GM18519 (cell line): Measurements from ENCODE around the gene ETFA.
"Not testable (repeated sequence)": the region's sequence is repeated elsewhere in the genome, so short reads cannot be mapped to it uniquely, and the experiment has no call there.

Experiments
- ATAC-seq: cut with Tn5 transposase; IDR thresholded peaks from one replicate; pipeline ENCODE4 v1.9.1; 2021; ENCODE audit warnings: mild to moderate bottlenecking, moderate library complexity; ENCODE audit not compliant: unreplicated experiment, low FRiP score

The ETFA gene

DNA sequence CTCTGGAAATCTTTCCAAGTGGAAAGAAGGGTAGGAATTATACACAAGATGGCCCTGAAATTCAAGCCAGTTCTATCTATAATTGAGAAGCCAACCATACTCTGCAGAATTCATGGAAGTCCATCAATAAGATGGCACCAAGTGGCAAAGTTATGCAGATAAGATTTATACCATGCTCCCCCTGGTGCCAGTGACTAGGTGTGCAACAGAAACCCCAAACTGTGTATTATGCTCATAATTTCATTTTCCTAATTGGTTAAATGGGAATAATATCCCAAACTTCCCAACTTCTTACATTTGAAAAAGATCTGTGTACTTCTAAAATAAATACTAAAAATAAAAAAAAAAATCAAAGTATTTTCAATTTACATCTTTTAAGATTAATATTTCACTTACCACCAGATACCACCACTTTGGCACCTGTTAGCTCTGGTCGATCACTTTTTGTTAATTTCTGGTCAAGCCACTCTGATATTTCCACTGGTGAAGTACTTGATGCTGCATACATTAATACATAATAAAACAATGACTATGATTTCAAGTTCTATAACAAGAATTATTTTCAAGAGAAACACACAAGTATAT, 25.9 kb downstream of the ETFA start:
- no peak for ATAC-seq

DNA sequence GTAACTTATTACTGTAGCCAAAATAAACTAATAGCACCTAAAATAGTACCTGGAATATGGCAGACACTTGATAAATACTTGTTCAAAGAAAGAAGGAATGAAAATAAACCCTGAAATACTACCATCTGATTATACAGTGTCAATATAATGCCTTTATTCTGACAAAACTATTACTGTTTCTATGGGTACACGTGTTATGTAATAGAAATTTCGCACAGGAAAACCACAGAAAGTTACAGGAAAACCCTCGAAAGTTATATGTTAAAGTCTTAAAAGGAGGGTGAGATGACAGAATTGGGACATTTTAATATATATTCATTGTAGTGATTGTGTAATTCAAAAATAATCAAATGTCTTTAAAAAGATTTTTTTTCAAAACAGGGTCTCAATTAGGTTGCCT, 28.8 kb downstream of the ETFA start:
- no peak for ATAC-seq

DNA sequence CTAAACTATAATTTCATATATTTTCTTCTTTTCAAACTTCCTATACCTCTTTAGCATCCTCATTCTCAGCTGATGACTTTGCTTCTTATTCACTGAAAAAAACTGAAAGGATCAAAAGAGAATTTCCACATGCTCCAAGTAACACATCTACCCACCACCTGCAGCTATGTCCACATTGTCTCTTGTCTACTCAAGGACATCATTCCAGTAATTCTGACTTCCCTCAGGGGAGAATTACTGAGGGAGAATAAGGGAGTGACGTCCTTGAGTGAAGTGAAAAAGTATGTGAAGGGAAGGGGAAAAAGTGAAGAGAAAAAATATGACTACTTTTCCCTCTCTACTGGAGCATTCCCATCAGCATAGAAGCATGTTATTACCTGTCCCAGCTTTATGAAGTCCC, 32.6 kb downstream of the ETFA start:
- no peak for ATAC-seq

DNA sequence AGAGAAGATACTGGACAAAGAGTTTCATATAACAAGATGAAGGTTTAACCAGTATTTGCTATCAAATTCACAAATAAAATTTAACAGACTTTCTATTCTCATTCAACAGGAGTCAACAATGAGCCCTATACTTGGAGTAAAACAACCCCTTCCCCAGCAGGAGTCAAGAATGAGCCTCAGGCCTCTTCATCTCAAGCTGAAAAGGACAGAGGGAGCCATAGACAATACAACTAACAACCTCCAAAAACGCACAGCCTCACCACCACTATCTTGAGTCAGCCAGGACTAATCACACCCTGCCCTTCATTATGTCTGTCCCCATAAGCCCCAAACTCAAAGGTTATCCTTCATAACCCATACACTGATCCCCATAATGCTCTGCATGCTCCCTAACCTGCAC, 36.4 kb downstream of the ETFA start:
- no peak for ATAC-seq

DNA sequence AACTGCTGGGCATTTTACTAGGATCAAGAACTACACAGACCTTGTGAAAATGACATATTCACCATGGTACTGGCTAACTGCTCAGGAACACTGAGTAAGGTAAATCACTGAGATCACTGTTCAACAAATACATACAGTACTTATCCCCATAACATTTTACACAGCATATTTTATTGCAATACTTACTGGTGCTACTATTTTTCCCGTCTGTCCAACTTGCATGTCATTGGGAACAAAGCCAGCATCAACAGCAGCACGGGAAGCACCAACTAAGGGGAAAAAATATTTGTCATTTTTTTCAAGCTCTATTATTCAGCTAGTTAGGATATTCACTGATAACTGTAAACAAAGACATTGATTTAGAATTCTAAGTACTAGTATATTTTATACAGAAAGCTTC, 37.0 kb downstream of the ETFA start:
- ATAC-seq: no peak

DNA sequence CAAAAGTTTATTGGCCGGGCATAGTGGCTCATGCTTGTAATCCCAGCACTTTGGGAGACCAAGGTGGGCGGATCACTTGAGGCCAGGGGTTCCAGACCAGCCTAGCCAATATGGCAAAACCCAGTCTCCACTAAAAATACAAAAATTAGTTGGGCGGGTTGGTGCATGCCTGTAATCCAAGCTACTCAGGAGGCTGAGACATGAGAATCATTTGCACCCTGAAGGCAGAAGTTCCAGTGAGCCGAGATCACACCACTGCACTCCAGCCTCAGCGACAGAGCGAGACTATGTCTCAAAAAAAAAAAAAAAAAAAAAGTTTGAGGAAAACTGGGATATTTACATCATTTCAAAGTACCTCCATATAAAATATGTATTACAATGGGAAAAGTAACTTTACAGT, 40.4 kb downstream of the ETFA start:
- ATAC-seq: no peak

DNA sequence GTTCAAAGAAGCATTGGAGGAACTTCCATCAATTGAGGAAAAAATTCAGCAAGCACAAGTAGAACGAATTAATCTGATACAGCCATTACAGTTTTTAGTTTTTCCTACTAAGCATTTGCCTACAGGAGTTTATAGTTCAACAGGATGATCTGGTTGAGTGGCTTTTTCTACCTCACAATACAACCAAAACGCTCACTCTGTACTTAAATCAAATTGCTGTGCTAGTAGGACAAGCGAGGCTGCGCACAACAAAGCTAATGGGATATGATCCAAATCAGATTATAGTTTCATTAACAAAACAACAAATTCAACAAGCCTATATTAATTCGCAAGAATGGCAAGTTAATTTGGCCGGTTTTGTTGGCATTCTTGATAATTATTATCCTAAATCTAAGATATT, 44.2 kb downstream of the ETFA start:
- no peak for ATAC-seq

DNA sequence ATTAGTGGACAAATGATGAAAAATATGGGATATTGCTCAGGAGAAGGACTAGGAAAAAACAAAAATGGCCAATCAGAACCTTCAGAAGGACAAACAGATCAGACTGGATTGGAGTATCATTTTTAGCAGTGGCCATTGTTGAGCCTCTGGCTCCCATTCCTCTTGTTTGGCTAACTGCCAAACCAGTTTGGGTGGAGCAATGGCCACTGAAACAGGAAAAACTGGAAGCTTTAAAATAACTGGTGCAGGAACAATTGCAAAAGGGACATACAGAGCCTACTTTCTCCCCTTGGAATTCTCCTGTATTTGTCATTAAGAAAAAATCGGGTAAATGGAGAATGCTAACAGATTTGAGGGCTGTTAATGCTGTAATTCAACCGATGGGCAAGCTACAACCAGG, 45.5 kb downstream of the ETFA start:
- ATAC-seq: not testable (repeated sequence)

DNA sequence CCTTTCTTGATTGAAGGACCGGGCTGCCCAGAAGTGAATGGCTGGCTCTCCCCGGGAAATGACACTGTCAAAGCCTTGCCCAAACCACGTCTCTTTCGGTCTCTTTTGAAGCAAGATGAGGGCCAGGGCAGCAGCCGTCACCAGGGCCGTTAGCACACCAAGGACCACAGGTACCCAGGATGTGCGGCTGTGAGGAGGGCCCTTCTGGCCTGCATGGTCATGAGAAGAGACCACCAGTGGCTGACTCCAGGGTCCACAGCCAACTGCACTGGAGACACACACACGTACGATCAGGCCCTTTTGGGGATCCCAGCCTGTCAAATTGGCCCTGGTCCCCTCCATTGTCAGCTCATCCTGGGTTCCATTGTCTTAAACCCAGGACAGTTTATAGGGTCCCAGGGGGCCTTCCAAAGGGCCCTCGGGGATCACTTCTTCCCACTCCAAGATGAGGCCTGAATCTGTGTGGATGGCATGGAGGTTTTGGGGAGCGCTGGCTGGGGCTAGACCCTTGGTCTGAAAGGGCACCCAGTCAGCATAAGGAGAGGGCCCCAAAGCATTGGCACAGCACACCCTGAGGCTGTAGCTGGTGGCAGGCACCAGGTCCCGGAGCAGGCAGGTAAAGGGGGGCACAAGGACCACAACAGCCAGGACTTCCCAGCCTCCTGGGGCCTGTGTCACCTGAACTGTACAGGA, 50.9 kb downstream of the ETFA start:
- no peak for ATAC-seq

DNA sequence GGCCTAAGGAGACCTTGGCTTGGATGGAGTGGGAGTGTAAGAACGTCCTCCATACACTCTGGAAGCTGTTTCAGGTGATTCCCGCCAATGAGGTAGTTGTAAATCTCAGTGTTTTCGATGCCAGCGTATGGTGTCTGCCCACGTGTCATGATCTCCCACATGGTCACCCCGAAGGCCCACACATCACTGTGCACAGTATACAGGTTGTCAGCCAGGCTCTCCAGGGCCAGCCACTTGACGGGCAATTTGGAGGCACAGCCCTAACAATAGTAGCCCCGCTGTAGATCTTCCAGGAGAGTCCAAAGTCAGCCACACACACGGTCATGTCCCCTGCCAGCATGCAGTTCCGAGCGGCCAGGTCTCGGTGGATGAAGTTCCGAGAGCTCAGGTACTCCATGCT, 51.9 kb downstream of the ETFA start:
- ATAC-seq: no peak

DNA sequence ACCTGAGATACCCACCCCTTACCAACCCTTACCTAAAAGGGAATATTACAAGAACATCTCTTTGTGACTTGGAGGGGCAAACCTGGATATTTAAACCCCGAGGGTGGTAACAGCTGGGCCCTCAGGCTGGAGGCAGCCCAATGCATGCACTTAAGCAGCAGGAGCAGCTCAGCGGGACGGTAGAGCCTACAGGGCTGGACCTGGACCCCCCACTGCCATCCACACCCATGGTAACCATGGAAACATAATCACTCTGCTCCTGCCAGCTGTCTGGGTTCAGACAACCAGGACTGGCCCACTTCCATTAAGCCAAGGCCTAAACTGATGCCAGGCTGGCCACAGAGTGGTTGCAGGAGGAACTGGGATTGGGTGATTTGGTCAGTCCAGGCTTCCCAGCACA, 52.8 kb downstream of the ETFA start:
- ATAC-seq: no peak

DNA sequence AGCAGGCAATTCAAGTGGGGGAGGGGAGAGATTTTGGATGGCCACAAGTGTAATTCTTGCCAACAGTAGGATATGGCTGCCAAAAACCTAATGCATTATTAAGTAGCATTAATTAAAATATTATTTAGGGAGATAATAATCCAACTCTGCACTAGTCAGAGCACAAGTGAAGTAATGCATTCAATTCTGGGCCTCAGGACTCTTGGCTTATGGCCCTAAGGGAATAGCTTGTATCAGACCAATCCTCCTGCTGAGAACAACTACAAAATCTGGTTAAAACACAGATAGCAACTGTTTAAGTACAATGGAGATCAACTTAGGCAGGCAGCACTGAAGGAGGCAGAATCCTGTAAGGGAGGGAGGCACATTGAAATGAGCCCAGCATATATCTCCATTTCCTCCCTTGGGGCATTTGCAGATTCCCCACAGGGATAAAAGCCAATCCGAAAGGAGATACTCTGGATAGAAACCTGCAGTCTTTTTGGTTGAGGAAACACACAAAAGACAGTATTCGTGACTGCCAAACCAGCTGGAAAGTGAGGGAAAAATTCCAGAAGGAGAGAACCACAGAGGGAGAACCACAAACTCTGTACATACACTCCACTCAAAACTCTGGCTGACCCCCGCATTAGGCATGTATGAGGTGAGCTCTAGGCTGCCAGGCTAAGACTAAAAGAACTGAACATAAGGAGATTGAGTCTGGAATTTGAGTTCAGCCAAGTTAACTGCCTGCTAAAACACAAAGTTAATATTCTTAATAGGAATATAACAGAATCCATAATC, 57.4 kb downstream of the ETFA start:
- no peak for ATAC-seq

DNA sequence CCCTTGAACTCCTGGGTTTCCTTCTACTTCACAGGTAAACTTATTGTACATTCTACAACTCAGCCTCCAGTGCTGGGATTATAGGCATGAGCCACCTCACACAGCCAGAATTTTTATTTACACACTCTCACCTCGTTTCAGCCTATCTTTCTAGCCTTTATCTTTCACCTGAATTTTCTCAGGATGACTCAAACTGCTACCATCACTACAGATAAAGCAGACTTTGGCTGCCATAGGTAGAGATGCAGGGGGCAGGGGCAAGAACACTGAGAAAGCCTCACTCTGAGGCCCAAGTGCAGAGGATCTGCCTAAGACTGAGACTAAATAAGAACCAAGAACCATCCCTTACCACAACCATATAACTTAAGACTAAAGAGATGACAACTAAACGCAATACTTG, 59.0 kb downstream of the ETFA start:
- ATAC-seq: no peak

DNA sequence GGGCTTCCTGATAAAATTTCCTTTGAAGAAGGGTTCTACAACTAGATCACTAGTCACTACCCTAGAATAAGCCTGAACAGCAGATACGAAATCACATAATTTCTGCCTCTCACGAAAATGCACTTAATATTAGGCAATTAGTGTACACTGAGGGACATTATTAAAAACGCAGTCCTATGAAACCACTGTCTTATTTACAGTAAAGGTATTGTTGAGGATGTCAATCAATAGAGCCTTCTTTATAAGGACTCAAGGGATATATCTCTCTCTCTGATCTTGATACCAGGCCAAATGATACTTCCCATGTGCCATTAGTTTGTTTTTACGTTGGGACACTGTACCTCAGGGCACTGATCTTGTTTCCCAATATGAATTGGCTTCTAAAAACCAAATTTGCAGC, 59.6 kb downstream of the ETFA start:
- no peak for ATAC-seq

DNA sequence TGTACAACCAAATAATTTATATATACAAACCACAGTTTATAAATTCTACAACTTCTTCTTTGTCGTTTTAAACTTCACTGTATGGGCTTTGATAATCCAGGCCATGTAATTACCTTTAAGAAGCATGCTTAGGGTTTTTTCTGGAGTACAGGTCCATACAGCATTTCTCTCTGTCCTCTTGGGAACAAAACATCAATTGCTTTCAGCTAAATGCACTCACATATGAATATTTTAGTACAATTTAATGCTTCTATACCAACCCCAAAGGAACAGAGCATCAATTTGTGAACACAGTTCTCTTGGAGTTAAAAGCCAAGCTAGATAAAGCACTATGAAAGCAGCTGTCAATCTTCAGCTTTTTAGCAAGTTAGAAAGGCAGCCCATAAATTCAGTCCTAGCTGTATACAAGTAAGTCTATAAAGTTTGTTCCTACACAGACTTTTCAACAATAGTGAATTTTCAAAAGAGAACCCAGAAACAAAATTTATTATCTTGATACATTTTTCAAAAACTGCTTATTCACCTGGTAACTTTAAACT, 66.1 kb downstream of the ETFA start:
- no peak for ATAC-seq

DNA sequence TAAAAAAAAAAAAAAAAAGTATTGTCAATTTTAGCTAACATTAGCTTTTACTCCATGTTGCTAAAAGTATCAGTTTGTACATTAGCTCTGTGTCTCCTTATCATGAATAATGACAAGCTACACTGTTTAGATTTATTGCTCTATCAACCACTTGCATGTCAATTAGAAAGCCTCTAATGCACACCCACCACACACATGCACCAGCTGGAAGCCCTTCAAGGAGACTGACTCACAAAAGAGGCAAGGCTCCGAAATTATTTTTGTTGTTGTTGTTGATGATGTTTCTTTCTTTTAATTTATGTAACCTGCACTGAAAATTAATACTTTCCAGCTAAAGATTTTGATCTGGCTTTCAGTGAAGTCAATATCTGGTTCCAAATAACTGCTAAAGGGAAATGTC, 71.5 kb downstream of the ETFA start:
- no peak for ATAC-seq

DNA sequence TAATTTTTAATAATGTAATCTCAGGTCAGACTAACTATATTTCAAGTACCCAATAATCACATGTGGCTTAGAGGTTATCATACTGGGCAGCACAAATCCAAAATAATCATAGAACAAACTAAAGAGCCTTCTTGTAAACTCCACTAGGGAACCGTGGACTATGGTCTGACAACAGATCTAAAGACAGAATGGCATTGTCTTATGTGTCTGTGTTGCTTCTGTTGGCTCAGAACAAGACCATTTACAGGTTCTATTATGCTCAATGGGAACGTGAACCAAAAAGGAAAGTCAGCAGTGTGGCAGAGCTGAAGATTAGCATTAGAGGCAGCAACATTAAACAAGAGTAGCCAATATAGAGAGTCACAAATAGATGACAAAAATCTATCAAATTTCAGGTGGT, 74.9 kb downstream of the ETFA start:
- no peak for ATAC-seq

DNA sequence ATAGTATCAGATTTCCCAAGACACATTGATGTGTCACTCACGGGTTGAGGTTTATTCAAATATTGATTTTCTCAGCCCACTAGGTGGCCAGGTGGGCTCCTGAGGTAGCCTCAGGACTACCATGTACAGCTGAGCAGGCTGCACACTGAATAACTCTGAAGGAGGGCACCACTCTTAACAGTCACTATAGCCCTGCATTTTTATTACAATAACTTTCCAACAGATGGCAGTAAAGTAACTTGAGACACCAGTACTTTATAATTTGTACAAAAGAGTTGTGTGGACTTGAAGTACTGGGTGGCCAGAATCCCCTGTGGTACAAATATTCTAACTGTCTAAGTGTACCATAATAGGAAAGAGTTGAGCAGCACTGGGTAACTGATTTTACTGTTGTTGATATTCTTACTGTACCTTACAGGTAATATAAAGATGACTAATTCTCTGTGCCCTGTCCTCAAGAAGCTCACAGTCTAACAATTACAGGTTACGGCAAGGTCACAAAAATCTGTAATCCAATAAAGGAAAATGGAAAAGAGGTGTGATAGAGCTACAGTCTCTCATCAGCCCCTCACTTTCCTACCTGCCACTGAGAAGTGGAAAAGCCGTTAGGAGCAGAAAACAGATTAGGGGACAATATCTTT, 76.0 kb downstream of the ETFA start:
- ATAC-seq: no peak

DNA sequence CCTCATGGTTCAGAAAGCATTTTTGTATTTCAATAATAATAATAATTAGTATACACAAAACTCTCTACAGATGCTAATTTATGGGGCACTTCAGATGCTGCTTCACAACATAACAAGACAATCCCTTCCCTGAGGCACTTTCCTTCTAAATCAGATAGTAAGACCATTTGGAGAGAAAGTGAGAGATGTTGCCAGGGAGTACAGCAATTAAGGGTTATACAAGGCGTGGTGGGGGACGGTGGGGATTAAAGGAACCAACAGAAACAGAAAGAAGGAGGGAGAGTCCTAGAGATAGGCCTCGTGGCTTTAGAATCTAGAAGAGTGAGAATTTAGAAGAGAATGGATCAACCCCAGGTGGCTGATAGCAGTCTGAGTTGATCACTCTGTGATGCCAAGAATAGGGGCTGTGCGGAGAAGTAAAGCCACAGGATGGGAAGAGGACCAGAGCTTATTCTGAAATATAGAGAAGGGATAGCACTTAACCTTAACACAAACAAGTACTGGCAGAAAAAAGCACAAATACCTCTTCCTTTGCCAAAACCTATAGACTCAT, 76.9 kb downstream of the ETFA start:
- ATAC-seq: no peak

DNA sequence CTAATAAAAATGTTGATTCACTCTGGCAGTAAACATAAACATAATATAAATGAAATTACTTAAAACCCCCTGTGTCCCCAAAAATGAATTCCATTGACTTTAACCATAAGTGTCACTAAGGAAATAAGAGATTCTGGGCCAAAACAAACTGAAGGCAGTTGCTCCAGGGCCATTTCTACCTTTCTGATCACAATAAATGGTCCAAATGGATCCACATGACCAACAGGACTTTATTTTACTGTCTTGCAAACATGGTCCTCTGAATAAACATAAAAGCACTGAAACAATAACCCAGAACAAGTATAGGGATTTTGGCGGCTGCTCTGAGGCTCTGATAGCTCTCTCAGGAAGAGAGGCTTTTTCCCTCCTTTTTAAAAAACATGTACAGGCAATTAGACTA, 77.3 kb downstream of the ETFA start:
- no peak for ATAC-seq

DNA sequence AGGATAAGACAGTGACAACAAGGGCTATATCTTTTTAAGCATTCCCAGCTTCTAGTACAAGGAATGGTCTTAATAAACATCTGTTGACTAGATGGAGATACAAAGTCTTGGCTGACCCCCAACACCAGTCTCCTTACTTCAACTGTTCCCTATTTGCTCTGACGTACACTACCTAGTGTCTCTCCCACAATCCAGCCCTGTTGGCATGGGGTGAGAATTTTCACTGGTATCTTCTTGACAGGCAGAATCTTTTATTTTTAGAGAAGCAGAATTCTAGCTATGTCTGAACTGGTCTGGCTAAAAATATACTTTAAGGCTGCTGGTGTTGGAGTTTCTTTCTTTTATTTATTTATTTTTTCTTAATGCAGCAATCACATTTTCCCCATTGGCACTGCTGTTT, 82.0 kb downstream of the ETFA start:
- no peak for ATAC-seq
